SU-DHL-6 (cell line): ENCODE results near the gene AGPAT3.

Experiments used
- H2AFZ ChIP-seq: fragments of 200-600 bp; sonication (generic); 2 replicates; pipeline ENCODE4 v1.6.1; 2014; ENCODE audit warnings: low read depth, mild to moderate bottlenecking, moderate library complexity, mixed read lengths, antibody characterized with exemption, low read length; ENCODE audit not compliant: severe bottlenecking
- H3F3A ChIP-seq: fragments of 200-600 bp; shearing (Covaris generic); 2 replicates; pipeline ENCODE4 v1.6.0; 2016; ENCODE audit warnings: antibody characterized with exemption, mild to moderate bottlenecking; ENCODE audit not compliant: insufficient read depth
- H3K27ac ChIP-seq: fragments of 200-600 bp; sonication (generic); 2 replicates; pipeline ENCODE4 v1.5.1; 2016; ENCODE audit warnings: low read depth, mild to moderate bottlenecking, low read length, moderate library complexity, mixed read lengths
- H3K27me3 ChIP-seq: fragments of 200-600 bp; sonication (generic), shearing (Covaris generic); 2 replicates; pipeline ENCODE4 v1.6.0; 2014; ENCODE audit warnings: mild to moderate bottlenecking, low read length
- H3K36me3 ChIP-seq: fragments of 200-600 bp; sonication (generic); 2 replicates; pipeline ENCODE4 v1.6.1; 2014; ENCODE audit warnings: mild to moderate bottlenecking, low read length, mixed read lengths
- H3K4me2 ChIP-seq: fragments of 300-600, 200-600 bp; shearing (Covaris generic), sonication (generic); 2 replicates; pipeline ENCODE4 v1.6.0; 2014; ENCODE audit warnings: low read length, low read depth, mild to moderate bottlenecking; ENCODE audit not compliant: poor library complexity, severe bottlenecking
- H3K4me3 ChIP-seq: fragments of 200-600 bp; sonication (generic); 2 replicates; pipeline ENCODE4 v1.5.1; 2014; ENCODE audit warnings: antibody characterized with exemption, low read length, mild to moderate bottlenecking, mixed read lengths; ENCODE audit not compliant: insufficient read depth, poor library complexity, severe bottlenecking
- H3K79me2 ChIP-seq: fragments of 200-600 bp; sonication (generic); 2 replicates; pipeline ENCODE4 v1.6.1; 2014; ENCODE audit warnings: mild to moderate bottlenecking, low read length, moderate library complexity; ENCODE audit not compliant: insufficient read depth
- H3K9ac ChIP-seq: fragments of 200-600 bp; sonication (generic); 2 replicates; pipeline ENCODE4 v1.7.0; 2014; ENCODE audit warnings: mild to moderate bottlenecking, low read length
- H3K9me2 ChIP-seq: fragments of 200-600 bp; sonication (generic); replicated peaks from 2 replicates; pipeline ENCODE4 v1.6.1; 2014; ENCODE audit warnings: low read length; ENCODE audit not compliant: insufficient read depth
- H3K9me3 ChIP-seq: fragments of 200-600 bp; sonication (generic); 2 replicates; pipeline ENCODE4 v1.6.1; 2014; ENCODE audit warnings: low read length, mixed read lengths; ENCODE audit not compliant: insufficient read depth
- H4K20me1 ChIP-seq: fragments of 200-600 bp; sonication (generic); 2 replicates; pipeline ENCODE4 v1.6.1; 2014; ENCODE audit warnings: low read depth, mild to moderate bottlenecking, antibody characterized with exemption, low read length, moderate library complexity, mixed read lengths
- CTCF ChIP-seq: fragments of 200-600 bp; sonication (generic); IDR thresholded peaks from one replicate; pipeline ENCODE4 v1.5.1; 2017; ENCODE audit warnings: antibody characterized with exemption, mild to moderate bottlenecking, low read length, moderate library complexity; ENCODE audit not compliant: insufficient read depth, poor library complexity, severe bottlenecking
- EZH2phosphoT487 ChIP-seq: fragments of 200-600 bp; sonication (generic), shearing (Covaris generic); conservative IDR thresholded peaks from 2 replicates; pipeline ENCODE4 v1.6.1; 2018; ENCODE audit warnings: mild to moderate bottlenecking, antibody characterized with exemption, low read length, moderate library complexity, mixed read lengths

AGPAT3 gene

DNA sequence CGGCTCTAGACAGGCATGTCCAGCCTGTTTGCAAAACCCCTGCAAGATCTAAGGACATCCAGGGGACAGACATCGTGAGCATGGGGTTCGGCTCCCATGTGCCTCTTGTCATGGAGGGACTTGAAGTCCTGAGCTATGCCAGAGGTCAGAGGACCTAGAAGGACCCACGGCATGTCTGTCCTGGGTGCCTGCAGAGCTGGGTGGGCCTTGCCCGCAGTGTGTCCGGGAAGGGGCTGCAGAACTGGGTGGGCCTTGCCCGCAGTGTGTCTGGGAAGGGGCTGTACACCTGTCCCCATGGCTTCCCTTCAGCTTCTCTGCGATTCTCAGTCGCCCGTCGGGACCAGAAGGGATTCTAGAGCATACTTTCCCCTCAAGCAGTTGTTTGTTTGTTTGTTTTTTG lies 127.1 kb downstream of the AGPAT3 start:
- H3K36me3 ChIP-seq = no peaks in the 10 kb centered on the region
- no peak overlapping the region for H3K9ac ChIP-seq
- no peaks in the 10 kb centered on the region for H4K20me1 ChIP-seq
- no peak overlapping the region for H3K4me2 ChIP-seq
- H3K27me3 ChIP-seq = no peaks in the 10 kb centered on the region
- no peaks in the 10 kb centered on the region for H3K9me2 ChIP-seq
- no peaks in the 10 kb centered on the region for H3K79me2 ChIP-seq
- no peak for TF ChIP-seq EZH2phosphoT487
- no peak for TF ChIP-seq CTCF
- H3K4me3 ChIP-seq = no peak overlapping the region
- no peak overlapping the region for H2AFZ ChIP-seq
- H3F3A ChIP-seq = no peaks in the 10 kb centered on the region
- H3K9me3 ChIP-seq = no peaks in the 10 kb centered on the region
- no peak overlapping the region for H3K27ac ChIP-seq

GRCh38 chr21:43993420-43993934 lies 128.5 kb downstream of the AGPAT3 start:
- H3K9me2 ChIP-seq = no peaks in the 10 kb centered on the region
- H3K9me3 ChIP-seq = no peaks in the 10 kb centered on the region
- H3F3A ChIP-seq = no peaks in the 10 kb centered on the region
- no peak overlapping the region for H3K27ac ChIP-seq
- no peaks in the 10 kb centered on the region for H3K36me3 ChIP-seq
- H3K79me2 ChIP-seq = no peaks in the 10 kb centered on the region
- no peak overlapping the region for H3K4me3 ChIP-seq
- H3K4me2 ChIP-seq = no peak overlapping the region
- H3K27me3 ChIP-seq = no peaks in the 10 kb centered on the region
- no peak overlapping the region for H2AFZ ChIP-seq
- TF ChIP-seq CTCF (no peak), EZH2phosphoT487 (no peak)
- no peak overlapping the region for H3K9ac ChIP-seq
- no peaks in the 10 kb centered on the region for H4K20me1 ChIP-seq

DNA sequence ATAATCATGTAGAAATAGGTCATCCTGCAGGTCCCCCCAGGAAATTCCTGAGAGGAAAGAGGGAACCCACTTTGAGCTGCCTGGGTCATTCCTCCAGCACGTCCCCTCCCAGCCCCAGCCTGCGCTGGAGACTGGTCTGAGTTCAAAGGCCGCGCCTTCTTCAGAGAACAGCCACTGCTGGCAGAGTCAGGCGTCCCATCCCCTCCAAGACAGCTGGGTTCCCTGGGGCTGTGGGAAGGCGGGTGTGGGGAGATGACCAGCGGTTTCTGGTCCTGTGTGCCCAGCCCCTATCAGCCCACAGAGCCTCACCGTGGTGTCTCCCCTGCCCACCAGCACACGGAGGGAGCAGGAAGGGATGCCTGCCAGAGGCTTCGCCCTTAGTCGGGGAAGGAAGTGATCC lies 129.1 kb downstream of the AGPAT3 start:
- Histone ChIP-seq H3K36me3 (no peaks in the 10 kb centered on the region), H3K79me2 (no peaks in the 10 kb centered on the region), H3K27ac (no peak overlapping the region), H4K20me1 (no peaks in the 10 kb centered on the region), H3K4me2 (no peak overlapping the region), H3K9me2 (no peaks in the 10 kb centered on the region), H3K4me3 (no peak overlapping the region), H3K9me3 (no peaks in the 10 kb centered on the region), H2AFZ (no peak overlapping the region), H3F3A (no peaks in the 10 kb centered on the region), H3K27me3 (no peaks in the 10 kb centered on the region), H3K9ac (no peak overlapping the region)
- no peak for TF ChIP-seq EZH2phosphoT487
- TF ChIP-seq CTCF = no peak

DNA sequence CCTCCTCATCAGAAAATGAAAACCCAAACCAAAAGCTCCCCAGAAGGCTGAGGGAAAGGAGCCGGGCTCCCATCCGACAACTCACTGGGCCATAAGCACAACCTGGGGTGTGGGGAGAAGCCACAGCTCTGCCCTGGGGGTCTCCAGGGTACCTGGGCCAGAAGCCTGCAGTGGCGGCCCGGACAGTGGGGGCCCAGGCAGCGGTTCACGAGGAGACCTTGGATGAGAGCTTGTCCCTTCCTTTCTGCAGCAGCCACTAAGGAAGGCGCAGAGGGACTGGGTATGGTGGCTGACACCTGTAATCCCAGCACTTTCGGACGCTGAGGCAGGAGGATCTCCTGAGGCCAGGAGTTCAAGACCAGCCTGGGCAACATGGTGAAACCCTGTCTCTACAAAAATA lies 129.6 kb downstream of the AGPAT3 start:
- no peaks in the 10 kb centered on the region for H3K36me3 ChIP-seq
- no peak overlapping the region for H3K27ac ChIP-seq
- H3K9ac ChIP-seq = no peak overlapping the region
- H3K9me2 ChIP-seq = no peaks in the 10 kb centered on the region
- H2AFZ ChIP-seq = no peak overlapping the region
- H3K4me2 ChIP-seq = no peak overlapping the region
- H3K79me2 ChIP-seq = no peaks in the 10 kb centered on the region
- H3K9me3 ChIP-seq = no peaks in the 10 kb centered on the region
- no peak overlapping the region for H3K4me3 ChIP-seq
- no peaks in the 10 kb centered on the region for H3F3A ChIP-seq
- no peaks in the 10 kb centered on the region for H3K27me3 ChIP-seq
- no peaks in the 10 kb centered on the region for H4K20me1 ChIP-seq
- no peak for TF ChIP-seq EZH2phosphoT487
